Subcutaneous adipose tissue (tissue), 4 donors: Measurements from ENCODE around the gene NRIP1. TPM values are rescaled to one million over a fixed set of nuclear protein-coding genes. Genes with fewer than 3 reads are reported as not detected.

ENCODE experiments used
- CTCF ChIP-seq: fragments of 450-650 bp; IDR thresholded peaks from one replicate; pipeline ENCODE4 v1.5.1; 2016; ENCODE audit warnings: low read depth, mild to moderate bottlenecking, control low read depth, antibody characterized with exemption, moderate library complexity
- total RNA-seq, 4 donors: library from RNA; depleted of rRNA; stranded (reverse); fragments of >200 nt; gene quantifications; one replicate each; pipeline ENCODE4 v1.1.0, GENCODE V29; 2016

Gene NRIP1
- total RNA-seq, 4 donors from 2014 or later: 88.4 to 137 (median 118) TPM

GRCh38 chr21:14942801-14943490, 121.9 kb downstream of the NRIP1 start:
- TF ChIP-seq CTCF: no peak

- TF ChIP-seq CTCF: no peak
Measured at GRCh38 chr21:14926186-14926585, 138.6 kb downstream of the NRIP1 start.

GRCh38 chr21:14923468-14923867, 141.3 kb downstream of the NRIP1 start:
- TF ChIP-seq CTCF: no peak

- no peak for TF ChIP-seq CTCF
Measured at GRCh38 chr21:14922980-14923379, 141.8 kb downstream of the NRIP1 start.

GRCh38 chr21:14918527-14918926, 146.3 kb downstream of the NRIP1 start:
- no peak for TF ChIP-seq CTCF

GRCh38 chr21:14917762-14918161, 147.0 kb downstream of the NRIP1 start:
- TF ChIP-seq CTCF: no peak

GRCh38 chr21:14916676-14917141, 148.1 kb downstream of the NRIP1 start:
- TF ChIP-seq CTCF: no peak
